BJ (cell line): Measurements from ENCODE around the gene TBX5. TPM values are rescaled to one million over a fixed set of nuclear protein-coding genes. Genes with fewer than 3 reads are reported as not detected.

Experiments
- CTCF ChIA-PET: fragments of 350-600 bp; formaldehyde crosslinking; extraction: SDS; loops from one replicate; lab custom pipeline; 2021; ENCODE audit warnings: antibody characterized with exemption, inconsistent platforms; lab: Yijun Ruan, JAX
- POLR2A ChIA-PET: fragments of 300-600 bp; sonication (Branson Sonifier 250); formaldehyde crosslinking; extraction: SDS; loops from one replicate; lab custom pipeline; 2021; ENCODE audit warnings: antibody characterized with exemption; lab: Charles Lee
- DNase-seq: peaks from one replicate; pipeline ENCODE4 v3.0.0-alpha.2; 2011; ENCODE audit warnings: low read depth
- H3K27me3 ChIP-seq: 2 replicates; pipeline ENCODE4 v1.6.0; 2011; ENCODE audit warnings: low read length; ENCODE audit not compliant: control insufficient read depth, insufficient read depth
- H3K36me3 ChIP-seq: 2 replicates; pipeline ENCODE4 v1.5.1; 2011; ENCODE audit warnings: low read length; ENCODE audit not compliant: control insufficient read depth, insufficient read depth
- H3K4me3 ChIP-seq: 2 replicates; pipeline ENCODE4 v1.5.1; 2011; ENCODE audit warnings: low read depth, mild to moderate bottlenecking, control low read depth, low read length
- polyA plus RNA-seq: library from polyadenylated mRNA; depleted of rRNA; stranded (reverse); fragments of >200 nt; gene quantifications from 2 replicates; pipeline ENCODE4 v1.2.3, GENCODE V29; 2011
- TF ChIP-seq, protein P1 (sequence below): IDR thresholded peaks from 2 replicates; pipeline ENCODE4 v1.5.1; 2011; ENCODE audit warnings: low read depth, mild to moderate bottlenecking, control low read depth, inconsistent platforms, low read length, moderate library complexity; ENCODE audit not compliant: insufficient read depth

Gene TBX5
- polyA plus RNA-seq, 1 experiment = 30.8 TPM

- no peaks in the 10 kb centered on the region for H3K27me3 ChIP-seq
- ChIA-PET CTCF (interaction anchor here (0.6 to 5.4 kb wide), 4 partner anchors 16 to 242 kb away, joined by 3 to 26 read pairs (median 4); no protein-coding TSS in a partner anchor), POLR2A (interaction anchor here (1.0 kb wide), 1 partner anchor 11 kb away, joined by 4 read pairs; no protein-coding TSS in a partner anchor)
- H3K4me3 ChIP-seq = peak overlapping the region; percentile 90
- DNase-seq = no peak
- TF ChIP-seq, protein P1, sequence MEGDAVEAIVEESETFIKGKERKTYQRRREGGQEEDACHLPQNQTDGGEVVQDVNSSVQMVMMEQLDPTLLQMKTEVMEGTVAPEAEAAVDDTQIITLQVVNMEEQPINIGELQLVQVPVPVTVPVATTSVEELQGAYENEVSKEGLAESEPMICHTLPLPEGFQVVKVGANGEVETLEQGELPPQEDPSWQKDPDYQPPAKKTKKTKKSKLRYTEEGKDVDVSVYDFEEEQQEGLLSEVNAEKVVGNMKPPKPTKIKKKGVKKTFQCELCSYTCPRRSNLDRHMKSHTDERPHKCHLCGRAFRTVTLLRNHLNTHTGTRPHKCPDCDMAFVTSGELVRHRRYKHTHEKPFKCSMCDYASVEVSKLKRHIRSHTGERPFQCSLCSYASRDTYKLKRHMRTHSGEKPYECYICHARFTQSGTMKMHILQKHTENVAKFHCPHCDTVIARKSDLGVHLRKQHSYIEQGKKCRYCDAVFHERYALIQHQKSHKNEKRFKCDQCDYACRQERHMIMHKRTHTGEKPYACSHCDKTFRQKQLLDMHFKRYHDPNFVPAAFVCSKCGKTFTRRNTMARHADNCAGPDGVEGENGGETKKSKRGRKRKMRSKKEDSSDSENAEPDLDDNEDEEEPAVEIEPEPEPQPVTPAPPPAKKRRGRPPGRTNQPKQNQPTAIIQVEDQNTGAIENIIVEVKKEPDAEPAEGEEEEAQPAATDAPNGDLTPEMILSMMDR = no peak
- H3K36me3 ChIP-seq = peaks cover 4% of the 10 kb centered on the region
These were observed 2.5 kb upstream of the TBX5 start for GRCh38 chr12:114408471-114408885.

DNA sequence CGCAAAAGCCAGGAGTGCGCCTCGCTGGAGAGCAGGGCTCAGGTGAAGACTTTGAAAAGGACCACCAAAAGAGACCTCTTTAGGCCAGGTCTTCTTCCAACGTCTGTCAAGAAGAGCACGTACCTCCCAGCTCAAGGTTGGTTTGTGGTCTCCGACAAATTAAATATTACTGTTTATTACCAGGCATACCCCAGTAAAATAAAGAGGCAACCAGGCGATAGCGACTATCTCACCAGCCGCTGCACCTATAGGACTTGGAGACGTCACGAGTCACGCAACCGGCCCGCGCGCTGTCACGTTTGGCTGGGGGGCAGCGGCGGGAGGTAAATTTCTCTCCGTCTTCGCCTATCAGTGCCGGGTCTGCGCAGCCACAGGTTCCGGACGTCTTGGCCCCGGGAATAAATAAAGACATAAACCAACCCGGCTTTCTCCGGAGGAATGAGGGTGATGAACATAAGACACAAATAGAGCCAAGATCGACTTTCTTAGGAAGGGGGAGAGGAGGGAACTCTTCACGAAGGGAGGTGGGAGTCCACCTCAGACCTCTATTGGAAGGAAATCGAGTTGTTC lies 2.0 kb upstream of the TBX5 start:
- TF ChIP-seq, protein P1 = no peak

GRCh38 chr12:114406984-114407841 lies 1.3 kb upstream of the TBX5 start:
- CTCF ChIA-PET = interaction anchor here (0.7 to 5.4 kb wide), 2 partner anchors 70 to 91 kb away, joined by 3 to 26 read pairs; no protein-coding TSS in a partner anchor
- TF ChIP-seq, protein P1 = no peak
- Histone ChIP-seq H3K4me3 (peak overlapping the region; percentile 90), H3K36me3 (peaks cover 9% of the 10 kb centered on the region), H3K27me3 (no peaks in the 10 kb centered on the region)
- POLR2A ChIA-PET = no interaction called here
- DNase-seq = no peak

More for the DNA sequence above, 2.0 kb upstream of the TBX5 start:
- peaks cover 6% of the 10 kb centered on the region for H3K36me3 ChIP-seq
- CTCF ChIA-PET = interaction anchor here (0.7 to 5.4 kb wide), 2 partner anchors 69 to 90 kb away, joined by 3 to 26 read pairs; no protein-coding TSS in a partner anchor
- POLR2A ChIA-PET = no interaction called here
- no peaks in the 10 kb centered on the region for H3K27me3 ChIP-seq
- H3K4me3 ChIP-seq = peak overlapping the region; percentile 90
- peak; percentile 49 for DNase-seq

DNA sequence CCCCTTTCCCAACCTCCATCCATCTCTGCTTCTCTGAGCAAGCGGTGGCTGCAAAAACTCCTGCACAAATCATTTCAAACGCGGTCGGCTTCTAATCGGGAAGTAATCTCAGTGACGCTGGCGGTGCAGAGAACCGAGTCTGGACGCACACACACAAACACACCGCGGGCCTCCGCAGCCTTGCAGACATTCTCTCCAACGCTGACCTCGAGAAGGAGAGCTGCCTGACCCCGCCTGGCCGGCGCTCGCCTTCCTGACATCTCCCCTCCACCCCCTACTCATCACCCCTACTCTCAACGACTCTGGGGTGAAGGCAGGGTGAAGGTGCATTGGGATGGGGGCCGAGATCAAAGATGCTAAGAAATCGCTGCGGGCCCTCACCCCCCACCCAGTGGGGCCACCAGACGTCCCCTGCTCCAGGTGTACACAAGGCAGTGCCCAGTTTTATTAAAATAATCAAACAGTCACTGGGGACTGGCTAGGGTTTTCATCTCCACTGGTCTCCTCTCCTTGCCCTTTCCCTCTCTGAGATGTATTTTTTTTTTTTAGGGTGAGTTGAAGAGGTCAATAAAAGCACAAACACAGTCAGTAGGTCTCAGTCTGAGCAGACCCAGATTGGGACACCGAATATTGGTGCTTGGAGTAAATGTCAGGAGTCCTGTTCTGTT lies 506 bp upstream of the TBX5 start:
- H3K27me3 ChIP-seq = no peaks in the 10 kb centered on the region
- peaks cover 9% of the 10 kb centered on the region for H3K36me3 ChIP-seq
- CTCF ChIA-PET = interaction anchor here (1.0 to 5.4 kb wide), 3 partner anchors 15 to 440 kb away, joined by 3 to 26 read pairs (median 3); no protein-coding TSS in a partner anchor
- TF ChIP-seq, protein P1 = no peak
- POLR2A ChIA-PET = interaction anchor here (0.5 to 0.9 kb wide), 2 partner anchors 28 to 282 kb away, joined by 3 read pairs; no protein-coding TSS in a partner anchor
- H3K4me3 ChIP-seq = peak overlapping the region; percentile 90
- DNase-seq = no peak
